ENCODE measurements around the gene TRIM25. TPM values are rescaled to one million over a fixed set of nuclear protein-coding genes. Genes with fewer than 3 reads are reported as not detected.

Gene TRIM25
- total RNA-seq, 1 experiment from 2014 or later, result 32.5 TPM

GRCh38 chr17:56863974-56864373 lies 49.9 kb downstream of the TRIM25 start:
- no peak overlapping the region for H2BK15ac ChIP-seq (ENCODE audit: low read depth, low read length)
- H3K4me1 Mint-ChIP-seq, result peaks cover 6 to 9% of the 10 kb centered on the region in 2 experiments

More at GRCh38 chr17:56863974-56864373, 49.9 kb downstream of the TRIM25 start:
- Mint-ChIP-seq H3K36me3 (ENCODE audit: insufficient read depth in 1 of 3, low read depth in 3 of 3) (peaks cover 0 to 5% (median 2%) of the 10 kb centered on the region in 3 experiments; a peak in 5 of 7 replicates), H3K4me3 (no peak overlapping the region), H3K27me3 (ENCODE audit: low read depth) (no peaks in the 10 kb centered on the region), H3K27ac (no peak overlapping the region), H3K9me3 (no peaks in the 10 kb centered on the region)
- Histone ChIP-seq H2BK12ac (ENCODE audit: insufficient read length, low read depth, low read length) (no peak overlapping the region), H4K5ac (ENCODE audit: insufficient read length, low read depth, low read length) (no peak overlapping the region), H3K18ac (ENCODE audit: insufficient read length, low read depth, low read length) (no peak overlapping the region), H3K4ac (ENCODE audit: low read depth, low read length) (no peak overlapping the region), H2BK20ac (ENCODE audit: low read depth, low read length, poor library complexity, severe bottlenecking) (no peak overlapping the region), H2BK5ac (ENCODE audit: insufficient read length, low read length) (no peak overlapping the region), H2BK120ac (ENCODE audit: low read depth, low read length, poor library complexity, severe bottlenecking) (no peak overlapping the region), H3K79me2 (ENCODE audit: insufficient read depth, low read length) (no peaks in the 10 kb centered on the region), H3K23me2 (ENCODE audit: insufficient read length, low read depth, low read length, poor library complexity, severe bottlenecking) (no peaks in the 10 kb centered on the region), H4K91ac (ENCODE audit: insufficient read length, low read depth, low read length) (no peak overlapping the region), H3K27me3 (ENCODE audit: insufficient read depth, low read length) (no peaks in the 10 kb centered on the region), H4K8ac (replicated peaks; ENCODE audit: insufficient read length, low read depth, low read length) (no peak overlapping the region), H3K14ac (ENCODE audit: insufficient read depth, low read length) (no peak overlapping the region), H3K23ac (ENCODE audit: insufficient read length, low read depth, low read length) (no peak overlapping the region), H3K56ac (ENCODE audit: insufficient read length, low read depth, low read length) (no peak overlapping the region), H3K79me1 (ENCODE audit: insufficient read depth, low read depth, low read length, poor library complexity, severe bottlenecking) (no peaks in the 10 kb centered on the region), H4K20me1 (ENCODE audit: control insufficient read depth, insufficient read depth, insufficient read length) (no peaks in the 10 kb centered on the region), H3K9ac (ENCODE audit: extremely low read depth, insufficient read length, low read length) (no peak overlapping the region), H3K9me3 (ENCODE audit: control insufficient read depth, low read depth, low read length) (no peaks in the 10 kb centered on the region), H3K4me1 (ENCODE audit: insufficient read depth, low read length) (no peaks in the 10 kb centered on the region; the same call in 1 of the 2 replicates), H3T11ph (ENCODE audit: low read length) (no peak overlapping the region), H2AFZ (ENCODE audit: low read length) (no peak overlapping the region), H3K27ac (ENCODE audit: insufficient read length, low read depth, low read length) (no peak overlapping the region), H2AK5ac (ENCODE audit: insufficient read length, low read length) (no peak overlapping the region), H3K4me2 (ENCODE audit: insufficient read depth, insufficient read length, low read length) (no peak overlapping the region)
- WGBS (ENCODE audit: extremely low coverage, insufficient read length, low lambda C conversion rate), result no CpG with 5 or more reads among the region's 3 CpGs
- DNase-seq, result no peak
- TF ChIP-seq CTCF (conservative IDR thresholded peaks at IDR 0.05), result no peak

Data from H9 (cell line).